KMS-11 (cell line): Measurements from ENCODE around the gene ATG4A.

ENCODE experiments used
- H2AFZ ChIP-seq: fragments of 200-600 bp; sonication (generic); 2 replicates; pipeline ENCODE4 v1.6.1; 2016; ENCODE audit warnings: antibody characterized with exemption, mixed run types, low read depth
- H3K27ac ChIP-seq: fragments of 200-600 bp; sonication (generic); 2 replicates; pipeline ENCODE4 v1.6.1; 2016; ENCODE audit warnings: mild to moderate bottlenecking, mixed run types
- H3K27me3 ChIP-seq: fragments of 200-600 bp; sonication (generic); 2 replicates; pipeline ENCODE4 v1.6.1; 2017; ENCODE audit warnings: mild to moderate bottlenecking, low read depth, mixed run types, moderate library complexity; ENCODE audit not compliant: insufficient read depth
- H3K36me3 ChIP-seq: fragments of 200-600 bp; sonication (generic); 2 replicates; pipeline ENCODE4 v1.6.1; 2017; ENCODE audit warnings: mild to moderate bottlenecking, mixed run types; ENCODE audit not compliant: insufficient read depth
- H3K4me1 ChIP-seq: fragments of 200-600 bp; sonication (generic); 2 replicates; pipeline ENCODE4 v1.6.1; 2016; ENCODE audit warnings: mild to moderate bottlenecking, low read depth, mixed run types; ENCODE audit not compliant: poor library complexity, severe bottlenecking
- H3K4me2 ChIP-seq: fragments of 200-600 bp; sonication (generic); 2 replicates; pipeline ENCODE4 v1.7.0; 2016; ENCODE audit warnings: mild to moderate bottlenecking, mixed run types
- H3K4me3 ChIP-seq: fragments of 200-600 bp; sonication (generic); IDR thresholded peaks from 2 replicates; pipeline ENCODE4 v1.6.1; 2017; ENCODE audit warnings: low read depth, low read length, mixed read lengths; ENCODE audit not compliant: insufficient read depth
- H3K79me2 ChIP-seq: fragments of 200-600 bp; sonication (generic); 2 replicates; pipeline ENCODE4 v1.6.1; 2016; ENCODE audit warnings: low read depth, mixed run types; ENCODE audit not compliant: insufficient read depth
- H3K9ac ChIP-seq: fragments of 200-600 bp; sonication (generic); 2 replicates; pipeline ENCODE4 v1.6.1; 2016; ENCODE audit warnings: mild to moderate bottlenecking, mixed run types
- H4K20me1 ChIP-seq: fragments of 200-600 bp; sonication (generic); 2 replicates; pipeline ENCODE4 v1.6.1; 2016; ENCODE audit warnings: mild to moderate bottlenecking, mixed run types; ENCODE audit not compliant: insufficient read depth
- TF ChIP-seq, protein P1 (sequence below): fragments of 200-600 bp; sonication (generic); conservative IDR thresholded peaks from 2 replicates; pipeline ENCODE4 v1.6.1; 2017; ENCODE audit warnings: low read depth, mild to moderate bottlenecking, antibody characterized with exemption, low read length, moderate library complexity, mixed read lengths

ATG4A gene

DNA sequence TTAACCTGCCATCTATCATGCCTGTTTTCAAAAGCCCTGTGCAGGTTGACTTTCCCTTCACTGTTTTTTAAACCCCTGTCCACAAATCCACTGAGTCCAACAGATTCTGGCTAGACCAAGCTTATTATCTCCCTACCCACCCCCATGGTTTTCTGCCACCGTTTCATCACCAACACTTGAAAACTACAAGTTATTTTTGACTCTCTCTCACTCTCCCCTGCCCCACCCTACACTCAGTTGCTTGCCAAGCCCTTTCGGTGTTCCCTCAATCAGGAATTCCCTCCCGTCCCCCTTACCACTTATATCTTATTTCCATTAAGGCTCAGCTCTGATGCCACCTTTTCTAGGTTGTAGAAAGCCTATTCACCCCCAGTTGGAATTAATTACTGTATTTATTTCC lies 29.7 kb downstream of the ATG4A start:
- H2AFZ ChIP-seq = no peak overlapping the region
- no peak overlapping the region for H3K27ac ChIP-seq
- no peak overlapping the region for H3K4me2 ChIP-seq
- no peaks in the 10 kb centered on the region for H4K20me1 ChIP-seq
- no peaks in the 10 kb centered on the region for H3K79me2 ChIP-seq
- TF ChIP-seq, protein P1, sequence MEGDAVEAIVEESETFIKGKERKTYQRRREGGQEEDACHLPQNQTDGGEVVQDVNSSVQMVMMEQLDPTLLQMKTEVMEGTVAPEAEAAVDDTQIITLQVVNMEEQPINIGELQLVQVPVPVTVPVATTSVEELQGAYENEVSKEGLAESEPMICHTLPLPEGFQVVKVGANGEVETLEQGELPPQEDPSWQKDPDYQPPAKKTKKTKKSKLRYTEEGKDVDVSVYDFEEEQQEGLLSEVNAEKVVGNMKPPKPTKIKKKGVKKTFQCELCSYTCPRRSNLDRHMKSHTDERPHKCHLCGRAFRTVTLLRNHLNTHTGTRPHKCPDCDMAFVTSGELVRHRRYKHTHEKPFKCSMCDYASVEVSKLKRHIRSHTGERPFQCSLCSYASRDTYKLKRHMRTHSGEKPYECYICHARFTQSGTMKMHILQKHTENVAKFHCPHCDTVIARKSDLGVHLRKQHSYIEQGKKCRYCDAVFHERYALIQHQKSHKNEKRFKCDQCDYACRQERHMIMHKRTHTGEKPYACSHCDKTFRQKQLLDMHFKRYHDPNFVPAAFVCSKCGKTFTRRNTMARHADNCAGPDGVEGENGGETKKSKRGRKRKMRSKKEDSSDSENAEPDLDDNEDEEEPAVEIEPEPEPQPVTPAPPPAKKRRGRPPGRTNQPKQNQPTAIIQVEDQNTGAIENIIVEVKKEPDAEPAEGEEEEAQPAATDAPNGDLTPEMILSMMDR = no peak
- no peak overlapping the region for H3K9ac ChIP-seq
- no peak overlapping the region for H3K4me3 ChIP-seq
- no peaks in the 10 kb centered on the region for H3K36me3 ChIP-seq
- H3K27me3 ChIP-seq = no peaks in the 10 kb centered on the region
- no peaks in the 10 kb centered on the region for H3K4me1 ChIP-seq

DNA sequence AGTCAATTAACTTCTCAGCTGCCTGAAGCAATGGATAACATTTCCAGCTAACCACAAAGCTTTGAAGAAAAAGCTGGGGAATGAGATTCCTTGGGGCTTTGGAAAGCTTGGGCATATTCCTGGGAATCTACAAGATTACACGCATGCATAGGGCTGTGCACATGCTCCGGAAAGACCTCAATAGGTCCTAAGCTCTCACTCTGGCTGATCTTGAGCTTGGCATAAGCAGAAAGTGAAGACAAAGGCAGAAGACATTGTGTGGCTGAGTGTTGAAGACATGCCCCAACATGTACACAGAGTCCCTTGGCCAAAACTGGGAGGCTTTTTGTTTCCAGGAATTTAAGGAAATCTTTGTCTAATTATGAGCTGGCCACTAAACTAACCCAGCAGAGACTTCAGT lies 31.2 kb downstream of the ATG4A start:
- H3K4me2 ChIP-seq = no peak overlapping the region

GRCh38 chrX:108123591-108124366 lies 32.2 kb downstream of the ATG4A start:
- no peaks in the 10 kb centered on the region for H3K4me1 ChIP-seq
- H3K27ac ChIP-seq = no peak overlapping the region
- TF ChIP-seq, protein P1 = no peak
- H3K4me2 ChIP-seq = no peak overlapping the region
- H3K4me3 ChIP-seq = no peak overlapping the region
- H3K27me3 ChIP-seq = no peaks in the 10 kb centered on the region
- no peaks in the 10 kb centered on the region for H4K20me1 ChIP-seq
- H2AFZ ChIP-seq = no peak overlapping the region
- no peak overlapping the region for H3K9ac ChIP-seq
- H3K36me3 ChIP-seq = no peaks in the 10 kb centered on the region
- H3K79me2 ChIP-seq = no peaks in the 10 kb centered on the region

More for the DNA sequence above, 31.2 kb downstream of the ATG4A start:
- H3K27ac ChIP-seq = no peak overlapping the region
- H3K27me3 ChIP-seq = no peaks in the 10 kb centered on the region
- H3K4me3 ChIP-seq = no peak overlapping the region
- no peaks in the 10 kb centered on the region for H3K4me1 ChIP-seq
- H3K36me3 ChIP-seq = no peaks in the 10 kb centered on the region
- H3K9ac ChIP-seq = no peak overlapping the region
- no peaks in the 10 kb centered on the region for H4K20me1 ChIP-seq
- no peaks in the 10 kb centered on the region for H3K79me2 ChIP-seq
- no peak overlapping the region for H2AFZ ChIP-seq
- TF ChIP-seq, protein P1 = no peak

DNA sequence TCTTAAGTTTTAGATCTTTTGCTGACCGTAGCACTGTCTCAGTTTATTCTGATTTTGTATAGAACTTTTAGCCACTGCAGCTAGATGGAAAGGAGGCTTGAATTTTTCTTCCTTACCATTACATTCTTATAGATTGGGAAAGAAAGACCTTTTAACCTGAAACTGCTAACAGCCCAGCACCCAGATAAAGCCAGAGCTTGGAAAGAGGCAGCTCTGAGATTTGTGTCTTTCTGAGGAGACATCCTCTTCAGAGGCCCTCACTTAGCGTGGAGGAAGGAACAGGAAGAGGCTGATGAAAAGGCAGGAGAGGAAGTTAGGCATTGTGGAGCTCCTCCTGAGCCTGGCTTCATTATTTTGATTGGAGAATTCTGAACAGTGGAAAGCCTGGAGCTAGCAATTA lies 35.1 kb downstream of the ATG4A start:
- TF ChIP-seq, protein P1 = no peak
- Histone ChIP-seq H3K4me1 (no peaks in the 10 kb centered on the region), H3K9ac (no peak overlapping the region), H3K79me2 (no peaks in the 10 kb centered on the region), H3K4me3 (no peak overlapping the region), H3K27ac (no peak overlapping the region), H3K4me2 (no peak overlapping the region), H3K36me3 (no peaks in the 10 kb centered on the region), H4K20me1 (no peaks in the 10 kb centered on the region), H3K27me3 (no peaks in the 10 kb centered on the region), H2AFZ (no peak overlapping the region)
